H1 (cell line): Measurements from ENCODE around the gene MORN5.
A peak's percentile ranks its signal among the peaks of the same experiment; 100 is the strongest.
"Not testable (repeated sequence)": the region's sequence is repeated elsewhere in the genome, so short reads cannot be mapped to it uniquely, and the experiment has no call there.

ENCODE experiments used
- CEBPB ChIP-seq: IDR thresholded peaks from 2 replicates; pipeline ENCODE4 v1.6.1; 2012; ENCODE audit warnings: low read depth, low read length
- CHD2 ChIP-seq: IDR thresholded peaks from 2 replicates; pipeline ENCODE4 v1.6.1; 2012; ENCODE audit warnings: low read length, improper control_type of control experiment
- CREB1 ChIP-seq: IDR thresholded peaks from 2 replicates; pipeline ENCODE4 v1.6.1; 2012; ENCODE audit warnings: inconsistent platforms
- CTCF ChIP-seq, 3 experiments: IDR thresholded peaks; 1 replicate in 2 of 3; 2 replicates in 1 of 3; pipeline versions ENCODE4 v1.5.1 to v1.6.1; 2011; ENCODE audit warnings: low read length in 3 of 3, mild to moderate bottlenecking in 3 of 3, inconsistent platforms in 2 of 3, low read depth in 1 of 3, moderate library complexity in 1 of 3; ENCODE audit not compliant: insufficient read depth in 1 of 3; ENCODE audit errors: control extremely low read depth in 1 of 3
- EP300 ChIP-seq, 2 experiments: IDR thresholded peaks; 1 replicate in 1 of 2; 2 replicates in 1 of 2; pipeline ENCODE4 v1.6.1; 2011 to 2012; ENCODE audit warnings: low read depth in 2 of 2, low read length in 2 of 2, mild to moderate bottlenecking in 2 of 2, borderline replicate concordance in 1 of 2, inconsistent platforms in 1 of 2, moderate library complexity in 1 of 2
- EZH2 ChIP-seq: fragments of 200-600 bp; sonication (generic); IDR thresholded peaks from 2 replicates; pipeline ENCODE4 v1.7.1; 2012; ENCODE audit warnings: low read depth, mild to moderate bottlenecking, moderate library complexity, low read length, inconsistent platforms; ENCODE audit not compliant: severe bottlenecking
- JUND ChIP-seq: IDR thresholded peaks from 2 replicates; pipeline ENCODE4 v1.6.1; 2011; ENCODE audit warnings: mild to moderate bottlenecking, improper control_type of control experiment, low read length
- KDM5A ChIP-seq: fragments of 200-600 bp; IDR thresholded peaks from 2 replicates; pipeline ENCODE4 v1.7.1; 2012; ENCODE audit warnings: mild to moderate bottlenecking, low read length, inconsistent platforms, mixed read lengths
- PHF8 ChIP-seq: fragments of 200-600 bp; sonication (generic); conservative IDR thresholded peaks from 2 replicates; pipeline ENCODE4 v1.7.1; 2012; ENCODE audit warnings: low read depth, mild to moderate bottlenecking, inconsistent platforms, low read length, moderate library complexity

- TF ChIP-seq CTCF (IDR thresholded peaks at IDR 0.05; ENCODE audit: control extremely low read depth in 1 of 3, insufficient read depth in 1 of 3, low read depth in 1 of 3, low read length in 3 of 3); JUND; KDM5A; EP300 (IDR thresholded peaks at IDR 0.05; ENCODE audit: borderline replicate concordance in 1 of 2, low read depth in 2 of 2, low read length in 2 of 2); EZH2; PHF8; CEBPB; CREB1: not testable (repeated sequence)
- peak; percentile 22; the same call in 1 of the 2 replicates for TF ChIP-seq CHD2
Observed at GRCh38 chr9:122117241-122117640, 42.5 kb upstream of the MORN5 start.
